ENCODE measurements around the gene C2orf76.

Gene C2orf76

GRCh38 chr2:119323459-119323858 is 43.2 kb downstream of the C2orf76 start:
- Mint-ChIP-seq H3K4me1 (no peaks in the 10 kb centered on the region), H3K36me3 (ENCODE audit: insufficient read depth) (no peaks in the 10 kb centered on the region), H3K9me3 (no peaks in the 10 kb centered on the region), H3K27me3 (no peaks in the 10 kb centered on the region), H3K4me3 (no peak overlapping the region), H3K27ac (ENCODE audit: low read depth) (no peak overlapping the region)
- ATAC-seq (replicated peaks; ENCODE audit: extremely low read depth, poor library complexity, severe bottlenecking) (no peak), DNase-seq (ENCODE audit: low spot score in 2 of 2) (no peak)

- no peak overlapping the region for H3K27ac Mint-ChIP-seq (ENCODE audit: low read depth)
- no peaks in the 10 kb centered on the region for H3K9me3 Mint-ChIP-seq
- no peak for DNase-seq (ENCODE audit: low spot score in 2 of 2)
- no peak for ATAC-seq (replicated peaks; ENCODE audit: extremely low read depth, poor library complexity, severe bottlenecking)
- no peaks in the 10 kb centered on the region for H3K4me1 Mint-ChIP-seq
- no peaks in the 10 kb centered on the region for H3K27me3 Mint-ChIP-seq
- H3K4me3 Mint-ChIP-seq = no peak overlapping the region
- peaks cover 4% of the 10 kb centered on the region for H3K36me3 Mint-ChIP-seq (ENCODE audit: insufficient read depth)
Observed at GRCh38 chr2:119319593-119319992, 47.0 kb downstream of the C2orf76 start.

- Mint-ChIP-seq H3K27me3 (no peaks in the 10 kb centered on the region), H3K9me3 (no peaks in the 10 kb centered on the region)
- ATAC-seq (replicated peaks; ENCODE audit: extremely low read depth, poor library complexity, severe bottlenecking) = no peak
Observed at GRCh38 chr2:119317554-119317953, 49.1 kb downstream of the C2orf76 start.

GRCh38 chr2:119316066-119316465 is 50.6 kb downstream of the C2orf76 start:
- H3K27ac Mint-ChIP-seq (ENCODE audit: low read depth) = no peak overlapping the region
- H3K9me3 Mint-ChIP-seq = no peaks in the 10 kb centered on the region
- no peak for DNase-seq (ENCODE audit: low spot score in 2 of 2)

More at GRCh38 chr2:119317554-119317953, 49.1 kb downstream of the C2orf76 start:
- Mint-ChIP-seq H3K4me3 (no peak overlapping the region), H3K27ac (ENCODE audit: low read depth) (no peak overlapping the region), H3K36me3 (ENCODE audit: insufficient read depth) (peaks cover 4% of the 10 kb centered on the region), H3K4me1 (no peaks in the 10 kb centered on the region)
- no peak for DNase-seq (ENCODE audit: low spot score in 2 of 2)

GRCh38 chr2:119315241-119315925 is 51.3 kb downstream of the C2orf76 start:
- Mint-ChIP-seq H3K4me1 (no peaks in the 10 kb centered on the region), H3K27me3 (no peaks in the 10 kb centered on the region), H3K9me3 (no peaks in the 10 kb centered on the region), H3K4me3 (no peak overlapping the region), H3K27ac (ENCODE audit: low read depth) (no peak overlapping the region), H3K36me3 (ENCODE audit: insufficient read depth) (peaks cover 7% of the 10 kb centered on the region)
- ATAC-seq (replicated peaks; ENCODE audit: extremely low read depth, poor library complexity, severe bottlenecking) (no peak), DNase-seq (ENCODE audit: low spot score in 2 of 2) (no peak)

More at GRCh38 chr2:119316066-119316465, 50.6 kb downstream of the C2orf76 start:
- Mint-ChIP-seq H3K36me3 (ENCODE audit: insufficient read depth) (peaks cover 7% of the 10 kb centered on the region), H3K4me3 (no peak overlapping the region), H3K27me3 (no peaks in the 10 kb centered on the region), H3K4me1 (no peaks in the 10 kb centered on the region)
- ATAC-seq (replicated peaks; ENCODE audit: extremely low read depth, poor library complexity, severe bottlenecking) = no peak

GRCh38 chr2:119311831-119312230 is 54.8 kb downstream of the C2orf76 start:
- DNase-seq (ENCODE audit: low spot score in 2 of 2) (no peak), ATAC-seq (replicated peaks; ENCODE audit: extremely low read depth, poor library complexity, severe bottlenecking) (no peak)
- Mint-ChIP-seq H3K9me3 (no peaks in the 10 kb centered on the region), H3K4me1 (no peaks in the 10 kb centered on the region), H3K36me3 (ENCODE audit: insufficient read depth) (peaks cover 7% of the 10 kb centered on the region), H3K27me3 (no peaks in the 10 kb centered on the region), H3K27ac (ENCODE audit: low read depth) (no peak overlapping the region), H3K4me3 (no peak overlapping the region)

- no peak for ATAC-seq (replicated peaks; ENCODE audit: extremely low read depth, poor library complexity, severe bottlenecking)
- no peaks in the 10 kb centered on the region for H3K9me3 Mint-ChIP-seq
- H3K27me3 Mint-ChIP-seq = no peaks in the 10 kb centered on the region
- no peaks in the 10 kb centered on the region for H3K4me1 Mint-ChIP-seq
- no peak overlapping the region for H3K4me3 Mint-ChIP-seq
- DNase-seq (ENCODE audit: low spot score in 2 of 2) = no peak
- H3K27ac Mint-ChIP-seq (ENCODE audit: low read depth) = no peak overlapping the region
- H3K36me3 Mint-ChIP-seq (ENCODE audit: insufficient read depth) = peaks cover 5% of the 10 kb centered on the region
Observed at GRCh38 chr2:119311371-119311770, 55.3 kb downstream of the C2orf76 start.

GRCh38 chr2:119308793-119309330 is 57.8 kb downstream of the C2orf76 start:
- no peaks in the 10 kb centered on the region for H3K9me3 Mint-ChIP-seq
- H3K4me1 Mint-ChIP-seq = no peaks in the 10 kb centered on the region
- no peak overlapping the region for H3K27ac Mint-ChIP-seq (ENCODE audit: low read depth)
- no peak overlapping the region for H3K4me3 Mint-ChIP-seq
- no peaks in the 10 kb centered on the region for H3K27me3 Mint-ChIP-seq
- DNase-seq (ENCODE audit: low spot score in 2 of 2) (no peak), ATAC-seq (replicated peaks; ENCODE audit: extremely low read depth, poor library complexity, severe bottlenecking) (no peak)
- H3K36me3 Mint-ChIP-seq (ENCODE audit: insufficient read depth) = peaks cover 3% of the 10 kb centered on the region

GRCh38 chr2:119307419-119308140 is 59.1 kb downstream of the C2orf76 start:
- H3K9me3 Mint-ChIP-seq = no peaks in the 10 kb centered on the region
- no peak for DNase-seq (ENCODE audit: low spot score in 2 of 2)
- ATAC-seq (replicated peaks; ENCODE audit: extremely low read depth, poor library complexity, severe bottlenecking) = no peak
- no peak overlapping the region for H3K27ac Mint-ChIP-seq (ENCODE audit: low read depth)
- peaks cover 3% of the 10 kb centered on the region for H3K36me3 Mint-ChIP-seq (ENCODE audit: insufficient read depth)
- H3K4me1 Mint-ChIP-seq = no peaks in the 10 kb centered on the region
- no peak overlapping the region for H3K4me3 Mint-ChIP-seq
- no peaks in the 10 kb centered on the region for H3K27me3 Mint-ChIP-seq

GRCh38 chr2:119306196-119306590 is 60.4 kb downstream of the C2orf76 start:
- no peak for DNase-seq (ENCODE audit: low spot score in 2 of 2)
- Mint-ChIP-seq H3K4me1 (no peaks in the 10 kb centered on the region), H3K27me3 (no peaks in the 10 kb centered on the region), H3K36me3 (ENCODE audit: insufficient read depth) (no peaks in the 10 kb centered on the region), H3K4me3 (no peak overlapping the region), H3K27ac (ENCODE audit: low read depth) (no peak overlapping the region), H3K9me3 (no peaks in the 10 kb centered on the region)
- ATAC-seq (replicated peaks; ENCODE audit: extremely low read depth, poor library complexity, severe bottlenecking) = no peak

GRCh38 chr2:119305497-119306195 is 61.0 kb downstream of the C2orf76 start:
- H3K36me3 Mint-ChIP-seq (ENCODE audit: insufficient read depth) = no peaks in the 10 kb centered on the region
- no peaks in the 10 kb centered on the region for H3K9me3 Mint-ChIP-seq
- H3K27ac Mint-ChIP-seq (ENCODE audit: low read depth) = no peak overlapping the region
- no peaks in the 10 kb centered on the region for H3K4me1 Mint-ChIP-seq
- no peaks in the 10 kb centered on the region for H3K27me3 Mint-ChIP-seq
- H3K4me3 Mint-ChIP-seq = no peak overlapping the region
- DNase-seq (ENCODE audit: low spot score in 2 of 2) = no peak
- ATAC-seq (replicated peaks; ENCODE audit: extremely low read depth, poor library complexity, severe bottlenecking) = no peak

GRCh38 chr2:119304847-119305246 is 61.8 kb downstream of the C2orf76 start:
- H3K27me3 Mint-ChIP-seq = no peaks in the 10 kb centered on the region
- H3K36me3 Mint-ChIP-seq (ENCODE audit: insufficient read depth) = no peaks in the 10 kb centered on the region
- no peak overlapping the region for H3K4me3 Mint-ChIP-seq
- no peak for DNase-seq (ENCODE audit: low spot score in 2 of 2)
- no peak overlapping the region for H3K27ac Mint-ChIP-seq (ENCODE audit: low read depth)
- ATAC-seq (replicated peaks; ENCODE audit: extremely low read depth, poor library complexity, severe bottlenecking) = no peak
- H3K9me3 Mint-ChIP-seq = no peaks in the 10 kb centered on the region
- H3K4me1 Mint-ChIP-seq = no peaks in the 10 kb centered on the region

Measured in central memory CD8-positive, alpha-beta T cell (primary cell).